HPDE6-E6E7 (cell line): ENCODE results near the gene CDK11A.

Experiments used
- DNase-seq: peaks from one replicate; pipeline ENCODE4 v3.0.0; 2011; ENCODE audit warnings: missing footprints; ENCODE audit errors: extremely low spot score

CDK11A gene

GRCh38 chr1:1724035-1724864, at the start of gene CDK11A:
Gene CDK11A, minus strand, starts transcription at chr1:1724357. Its CDS starts 1,539 bp downstream, at chr1:1722818.
- DNase-seq = peak; percentile 86

- no peak for DNase-seq
Observed at GRCh38 chr1:1773874-1774273, 49.7 kb upstream of the CDK11A start.

GRCh38 chr1:1771096-1771495, 46.9 kb upstream of the CDK11A start:
- no peak for DNase-seq

GRCh38 chr1:1770102-1770501, 45.9 kb upstream of the CDK11A start:
- no peak for DNase-seq

GRCh38 chr1:1768249-1768992, 44.3 kb upstream of the CDK11A start:
- no peak for DNase-seq

- no peak for DNase-seq
Observed at GRCh38 chr1:1764876-1765470, 40.8 kb upstream of the CDK11A start.

- no peak for DNase-seq
Observed at GRCh38 chr1:1763657-1764621, 39.8 kb upstream of the CDK11A start.

- DNase-seq = no peak
Observed at GRCh38 chr1:1761504-1762376, 37.6 kb upstream of the CDK11A start.

- DNase-seq = no peak
Observed at GRCh38 chr1:1760715-1761114, 36.6 kb upstream of the CDK11A start.

- DNase-seq = no peak
Observed at GRCh38 chr1:1760345-1760650, 36.1 kb upstream of the CDK11A start.

GRCh38 chr1:1759456-1760344, 35.5 kb upstream of the CDK11A start:
- DNase-seq = no peak

- DNase-seq = peak; percentile 76
Observed at GRCh38 chr1:1758692-1759455, 34.7 kb upstream of the CDK11A start.

GRCh38 chr1:1758059-1758621, 34.0 kb upstream of the CDK11A start:
- no peak for DNase-seq

GRCh38 chr1:1757422-1758058, 33.4 kb upstream of the CDK11A start:
- no peak for DNase-seq

- no peak for DNase-seq
Observed at GRCh38 chr1:1756661-1757421, 32.7 kb upstream of the CDK11A start.

GRCh38 chr1:1755852-1756251, 31.7 kb upstream of the CDK11A start:
- no peak for DNase-seq

- no peak for DNase-seq
Observed at GRCh38 chr1:1755426-1755825, 31.3 kb upstream of the CDK11A start.
